Common myeloid progenitor, CD34-positive (primary cell): Measurements from ENCODE around the gene GCC2.
"Not testable (repeated sequence)": the region's sequence is repeated elsewhere in the genome, so short reads cannot be mapped to it uniquely, and the experiment has no call there.

Experiments used
- CTCF ChIA-PET: fragments of 350-600 bp; sonication (Branson Sonifier 250); formaldehyde crosslinking; loops from one replicate; lab custom pipeline; 2021; ENCODE audit warnings: antibody characterized with exemption; lab: Charles Lee
- POLR2A ChIA-PET: fragments of 350-600 bp; sonication (Branson Sonifier 250); formaldehyde crosslinking; loops from one replicate; lab custom pipeline; 2021; ENCODE audit warnings: antibody characterized with exemption; lab: Charles Lee
- DNase-seq, 3 donors: peaks; one replicate each; pipeline versions ENCODE4 v3.0.0 to v3.0.0-alpha.2; 2013
- H3K27ac ChIP-seq, 2 experiments: 1 replicate in 1 of 2; 2 replicates in 1 of 2; pipeline ENCODE4 v1.7.0; 2013; ENCODE audit warnings: inconsistent platforms in 2 of 2, low read length in 2 of 2, mild to moderate bottlenecking in 2 of 2, low read depth in 1 of 2, moderate library complexity in 1 of 2; ENCODE audit not compliant: severe bottlenecking in 2 of 2, insufficient read depth in 1 of 2, poor library complexity in 1 of 2
- H3K27me3 ChIP-seq, 5 experiments: replicated peaks in 2 of 5; 1 replicate in 3 of 5; 2 replicates in 2 of 5; pipeline versions ENCODE4 v1.6.1 to v1.7.0; 2013; ENCODE audit warnings: low read length in 4 of 5, mild to moderate bottlenecking in 2 of 5, moderate library complexity in 2 of 5, inconsistent platforms in 1 of 5; ENCODE audit not compliant: insufficient read depth in 5 of 5, control insufficient read depth in 4 of 5
- H3K36me3 ChIP-seq, 4 experiments: 1 replicate in 2 of 4; 2 replicates in 2 of 4; pipeline versions ENCODE4 v1.6.1 to v1.7.0; 2013; ENCODE audit warnings: low read length in 3 of 4, control low read depth in 1 of 4, mild to moderate bottlenecking in 1 of 4; ENCODE audit not compliant: control insufficient read depth in 4 of 4, insufficient read depth in 4 of 4
- H3K4me1 ChIP-seq, 4 experiments: 1 replicate in 3 of 4; 2 replicates in 1 of 4; pipeline versions ENCODE4 v1.6.1 to v1.7.1; 2013; ENCODE audit warnings: low read length in 3 of 4, mild to moderate bottlenecking in 3 of 4, control low read depth in 1 of 4, inconsistent platforms in 1 of 4, moderate library complexity in 1 of 4; ENCODE audit not compliant: control insufficient read depth in 4 of 4, insufficient read depth in 4 of 4; ENCODE audit errors: control extremely low read depth in 1 of 4
- H3K4me3 ChIP-seq, 7 experiments: 1 replicate in 4 of 7; 2 replicates in 3 of 7; pipeline versions ENCODE4 v1.5.1 to v1.7.0; 2013; ENCODE audit warnings: mild to moderate bottlenecking in 7 of 7, low read length in 6 of 7, moderate library complexity in 6 of 7, inconsistent platforms in 2 of 7, low read depth in 2 of 7, control low read depth in 1 of 7; ENCODE audit not compliant: insufficient read depth in 4 of 7, control insufficient read depth in 1 of 7; ENCODE audit errors: extremely low read depth in 1 of 7
- H3K9me3 ChIP-seq, 5 experiments: 1 replicate in 4 of 5; 2 replicates in 1 of 5; pipeline versions ENCODE4 v1.6.1 to v1.7.1; 2013; ENCODE audit warnings: low read length in 4 of 5, mild to moderate bottlenecking in 2 of 5, inconsistent platforms in 1 of 5, low read depth in 1 of 5, moderate library complexity in 1 of 5; ENCODE audit not compliant: control insufficient read depth in 4 of 5, insufficient read depth in 2 of 5; ENCODE audit errors: control extremely low read depth in 1 of 5
- WGBS: methylation state at CpG from one replicate; pipeline ENCODE4 v1.1.5; 2013; ENCODE audit not compliant: insufficient coverage; 5-methylcytosine and 5-hydroxymethylcytosine counted together

GCC2 gene

DNA sequence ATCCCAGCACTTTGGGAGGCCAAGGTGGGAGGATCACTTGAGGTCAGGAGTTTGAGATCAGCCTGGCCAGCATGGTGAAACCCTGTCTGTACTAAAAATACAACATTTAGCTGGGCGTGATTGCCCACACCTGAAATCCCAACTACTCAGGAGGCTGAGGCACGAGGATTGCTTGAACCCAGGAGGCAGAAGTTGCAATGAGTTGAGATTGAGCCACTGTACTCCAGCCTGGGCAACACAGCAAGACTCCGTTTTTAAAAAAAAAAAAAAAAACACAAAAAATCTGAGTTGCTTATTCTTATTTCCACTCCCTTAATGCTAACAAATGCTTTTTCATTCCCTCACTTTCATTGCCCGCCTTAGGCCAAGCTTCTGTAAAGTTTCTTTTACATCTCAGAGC lies 4.5 kb downstream of the GCC2 start:
- POLR2A ChIA-PET, H3K27ac ChIP-seq, H3K4me3 ChIP-seq, DNase-seq, H3K27me3 ChIP-seq: not testable (repeated sequence)
- CTCF ChIA-PET: interaction anchor here (0.8 kb wide), 1 partner anchor 183 kb away, joined by 3 read pairs; no protein-coding TSS in a partner anchor
- Histone ChIP-seq H3K4me1 (peaks cover 5 to 12% (median 9%) of the 10 kb centered on the region in 4 experiments), H3K36me3 (peaks cover 24 to 60% (median 40%) of the 10 kb centered on the region in 4 experiments), H3K9me3 (peaks cover 1 to 19% (median 10%) of the 10 kb centered on the region in 5 experiments)
- WGBS: 100% methylated on average over 2 of the region's 4 CpGs

DNA sequence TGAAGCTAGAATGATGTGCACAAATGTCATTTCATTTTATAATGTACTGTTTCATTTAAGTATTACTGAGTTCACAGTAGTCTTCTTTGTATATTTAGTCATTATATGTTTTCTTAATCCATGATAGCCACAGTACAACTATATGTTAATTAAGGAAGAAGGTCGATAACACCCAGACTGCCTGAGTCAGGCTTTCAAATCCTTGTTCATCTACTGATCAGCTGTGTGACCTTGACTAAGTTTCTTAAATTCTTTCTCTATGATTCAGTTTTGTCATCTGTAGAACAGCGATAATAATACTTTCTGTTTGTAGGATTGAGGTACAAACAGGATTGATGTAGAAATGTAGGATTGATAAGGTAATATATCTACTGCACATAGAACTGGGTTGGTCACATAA lies 5.4 kb downstream of the GCC2 start:
- Histone ChIP-seq H3K4me1 (peaks cover 5 to 9% (median 7%) of the 10 kb centered on the region in 4 experiments), H3K36me3 (peaks cover 27 to 69% (median 42%) of the 10 kb centered on the region in 4 experiments), H3K27me3 (no peaks in the 10 kb centered on the region), H3K4me3 (no peak overlapping the region), H3K27ac (no peak overlapping the region), H3K9me3 (peaks cover 1 to 23% (median 10%) of the 10 kb centered on the region in 5 experiments)
- ChIA-PET POLR2A (no interaction called here), CTCF (interaction anchor here (0.8 kb wide), 1 partner anchor 182 kb away, joined by 3 read pairs; no protein-coding TSS in a partner anchor)
- DNase-seq: no peak
- WGBS: 100% methylated on average over 1 of the region's 2 CpGs

DNA sequence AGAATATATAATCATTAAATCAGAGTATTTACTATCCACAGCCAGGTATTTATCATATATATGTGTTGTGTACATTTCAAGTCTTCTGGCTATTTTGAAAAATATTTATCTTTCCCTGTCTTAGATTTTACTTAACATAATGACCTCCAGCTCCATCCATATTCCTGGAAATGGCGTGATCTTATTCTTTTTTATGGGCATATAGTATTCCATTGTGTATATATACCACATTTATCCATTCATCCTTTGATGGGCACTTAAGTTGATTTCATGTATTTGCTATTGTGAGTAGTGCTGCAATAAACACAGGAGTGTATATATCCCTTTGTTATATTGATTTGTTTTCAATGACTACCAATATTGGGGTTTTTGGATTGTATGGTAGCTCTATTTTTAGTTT lies 6.6 kb downstream of the GCC2 start:
- DNase-seq: no peak
- ChIA-PET CTCF (no interaction called here), POLR2A (no interaction called here)
- Histone ChIP-seq H3K27ac (no peak overlapping the region), H3K27me3 (no peaks in the 10 kb centered on the region), H3K4me3 (no peak overlapping the region), H3K4me1 (no peaks in the 10 kb centered on the region), H3K36me3 (peaks cover 32 to 77% (median 46%) of the 10 kb centered on the region in 4 experiments), H3K9me3 (peaks cover 4 to 24% (median 10%) of the 10 kb centered on the region in 5 experiments)
- WGBS: no CpG with 5 or more reads among the region's 1 CpG

DNA sequence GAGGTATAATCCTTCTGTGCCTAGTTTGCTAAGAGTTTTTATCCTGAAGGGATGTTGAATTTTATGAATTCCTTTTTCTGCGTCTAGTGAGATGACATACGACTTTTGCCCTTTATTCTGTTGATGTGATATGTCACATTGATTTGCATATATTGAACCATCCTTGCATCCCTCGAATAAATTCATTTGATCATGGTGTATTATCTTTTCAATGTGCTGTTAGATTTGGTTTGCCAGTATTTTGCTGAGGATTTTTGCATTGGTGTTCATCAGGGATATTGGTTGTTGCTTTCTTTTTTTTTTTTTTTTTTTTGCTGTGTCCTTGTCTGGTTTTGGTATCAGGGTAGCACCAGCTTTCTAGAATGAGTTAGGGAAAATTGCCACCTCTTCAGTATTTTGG lies 9.1 kb downstream of the GCC2 start:
- POLR2A ChIA-PET: no interaction called here
- CTCF ChIA-PET: no interaction called here
- peaks cover 30 to 89% (median 52%) of the 10 kb centered on the region in 4 experiments for H3K36me3 ChIP-seq

DNA sequence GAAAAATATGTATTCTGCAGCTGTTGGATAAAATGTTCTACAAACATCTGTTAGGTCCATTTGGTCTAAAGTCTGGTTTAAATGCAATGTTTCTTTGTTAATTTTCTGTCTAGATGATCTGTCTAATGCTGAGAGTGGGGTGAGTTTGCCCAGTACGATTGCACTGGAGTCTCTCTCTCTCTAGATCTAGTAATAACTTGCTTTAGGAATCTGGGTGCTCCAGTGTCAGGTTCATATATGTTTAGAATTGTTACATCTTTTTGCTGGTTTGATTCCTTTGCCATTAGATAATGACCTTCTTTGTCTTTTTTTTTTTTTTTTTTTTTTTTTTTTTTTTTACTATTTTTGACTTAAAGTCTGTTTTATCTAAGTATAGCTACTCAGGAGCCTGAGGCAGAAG lies 10.4 kb downstream of the GCC2 start:
- H3K4me3 ChIP-seq: no peak overlapping the region
- no peak for DNase-seq
- POLR2A ChIA-PET: no interaction called here
- peaks cover 39 to 93% (median 55%) of the 10 kb centered on the region in 4 experiments for H3K36me3 ChIP-seq
- no peaks in the 10 kb centered on the region for H3K27me3 ChIP-seq
- H3K27ac ChIP-seq: no peak overlapping the region
- no peaks in the 10 kb centered on the region for H3K4me1 ChIP-seq
- 100% methylated on average over 1 of the region's 1 CpG for WGBS
- peaks cover 7 to 41% (median 22%) of the 10 kb centered on the region in 5 experiments for H3K9me3 ChIP-seq
- CTCF ChIA-PET: no interaction called here

More for the DNA sequence above, 9.1 kb downstream of the GCC2 start:
- Histone ChIP-seq H3K9me3 (peaks cover 4 to 27% (median 14%) of the 10 kb centered on the region in 5 experiments), H3K27ac (no peak overlapping the region), H3K4me1 (no peaks in the 10 kb centered on the region), H3K27me3 (no peaks in the 10 kb centered on the region), H3K4me3 (no peak overlapping the region)
- no CpG with 5 or more reads among the region's 3 CpGs for WGBS
- DNase-seq: peak in 2 of 3 donors; percentile 54 to 60

DNA sequence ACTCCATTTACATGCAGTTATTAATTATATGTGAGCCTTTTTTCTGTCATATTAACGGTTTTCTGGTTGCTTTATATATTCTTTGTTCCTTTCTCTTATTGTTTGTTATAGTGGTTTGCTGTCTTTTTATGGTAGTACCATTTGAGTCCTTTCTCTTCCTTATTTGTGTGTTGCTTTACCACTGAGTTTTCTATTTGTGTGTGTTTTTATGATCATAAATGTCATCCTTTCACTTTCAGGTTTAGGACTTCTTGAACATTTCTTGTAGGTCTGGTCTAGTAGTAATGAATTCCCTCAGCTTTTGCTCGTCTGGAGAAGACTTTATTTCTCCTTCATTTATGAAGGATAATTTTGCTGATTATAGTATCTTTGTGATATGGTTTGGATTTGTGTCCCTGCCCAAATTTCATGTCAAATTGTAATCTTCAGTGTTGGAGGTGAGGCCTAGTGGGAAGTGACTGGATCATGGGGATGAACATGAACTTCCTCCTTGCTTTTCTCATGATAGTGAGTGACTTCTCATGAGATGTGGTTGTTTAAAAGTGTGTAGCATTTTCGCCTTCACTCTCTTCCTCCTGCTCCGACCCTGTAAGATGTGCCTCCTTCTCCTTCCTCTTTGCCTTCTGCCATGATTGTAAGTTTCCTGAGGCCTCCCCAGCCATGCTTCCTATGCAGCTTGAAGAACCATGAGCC lies 11.5 kb downstream of the GCC2 start:
- Histone ChIP-seq H3K27ac (no peak overlapping the region), H3K36me3 (peaks cover 36 to 93% (median 57%) of the 10 kb centered on the region in 4 experiments), H3K9me3 (peaks cover 7 to 47% (median 28%) of the 10 kb centered on the region in 5 experiments), H3K27me3 (no peaks in the 10 kb centered on the region), H3K4me1 (no peaks in the 10 kb centered on the region), H3K4me3 (no peak overlapping the region)
- CTCF ChIA-PET: interaction anchor here (1.5 kb wide), 1 partner anchor 10 kb away, joined by 3 read pairs; no protein-coding TSS in a partner anchor
- no peak for DNase-seq
- WGBS: no CpG with 5 or more reads among the region's 4 CpGs
- POLR2A ChIA-PET: no interaction called here

DNA sequence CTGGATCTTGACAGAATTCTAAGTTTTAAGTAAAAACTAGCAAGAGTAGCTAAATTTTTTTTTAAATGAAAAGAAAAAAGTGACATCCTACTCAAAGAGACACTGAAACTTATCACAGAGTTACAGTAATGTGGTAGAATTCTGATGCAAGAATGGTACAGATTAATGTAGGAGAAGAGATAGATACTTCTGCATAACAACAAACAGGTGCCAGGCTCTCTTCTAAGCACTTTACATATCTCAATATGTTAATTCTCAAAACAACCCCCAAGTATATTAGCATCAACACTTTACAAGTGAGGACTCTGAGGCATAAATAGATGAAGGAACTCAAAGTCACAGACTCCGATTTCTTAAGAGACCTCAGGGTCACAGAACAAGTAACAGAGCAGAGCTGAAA lies 28.1 kb downstream of the GCC2 start:
- no peak for DNase-seq
- H3K27ac ChIP-seq: no peak overlapping the region
- H3K27me3 ChIP-seq: no peaks in the 10 kb centered on the region
- H3K9me3 ChIP-seq: no peaks in the 10 kb centered on the region
- POLR2A ChIA-PET: no interaction called here
- CTCF ChIA-PET: interaction anchor here (0.6 to 1.2 kb wide), 2 partner anchors 126 to 135 kb away, joined by 3 to 4 read pairs; no protein-coding TSS in a partner anchor
- no peak overlapping the region for H3K4me3 ChIP-seq
- WGBS: 100% methylated on average over 1 of the region's 1 CpG
- peaks cover 0 to 70% (median 28%) of the 10 kb centered on the region in 4 experiments for H3K36me3 ChIP-seq
- H3K4me1 ChIP-seq: no peaks in the 10 kb centered on the region
